ENCODE data around the gene RBM44.

DNA sequence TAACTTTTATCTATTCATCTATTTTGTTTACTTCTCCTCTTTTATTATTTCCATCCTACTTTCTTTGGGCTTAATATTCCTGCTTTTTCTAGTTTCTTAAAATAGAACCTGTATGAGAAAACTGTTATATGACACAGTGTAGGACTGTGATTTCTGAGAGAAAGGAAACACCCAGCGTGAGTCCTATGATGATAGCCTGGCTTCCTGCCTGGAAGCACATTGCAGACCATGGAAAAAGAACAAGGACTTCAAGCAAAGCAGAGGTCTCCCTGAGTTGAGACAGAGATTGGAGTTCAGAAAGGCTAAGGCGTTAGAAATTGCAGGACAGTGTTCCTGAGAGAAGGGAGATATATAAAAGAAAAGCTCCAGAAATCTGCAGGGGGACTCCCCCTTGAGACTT lies 7.8 kb downstream of the RBM44 start:
- TF ChIP-seq, protein P1, sequence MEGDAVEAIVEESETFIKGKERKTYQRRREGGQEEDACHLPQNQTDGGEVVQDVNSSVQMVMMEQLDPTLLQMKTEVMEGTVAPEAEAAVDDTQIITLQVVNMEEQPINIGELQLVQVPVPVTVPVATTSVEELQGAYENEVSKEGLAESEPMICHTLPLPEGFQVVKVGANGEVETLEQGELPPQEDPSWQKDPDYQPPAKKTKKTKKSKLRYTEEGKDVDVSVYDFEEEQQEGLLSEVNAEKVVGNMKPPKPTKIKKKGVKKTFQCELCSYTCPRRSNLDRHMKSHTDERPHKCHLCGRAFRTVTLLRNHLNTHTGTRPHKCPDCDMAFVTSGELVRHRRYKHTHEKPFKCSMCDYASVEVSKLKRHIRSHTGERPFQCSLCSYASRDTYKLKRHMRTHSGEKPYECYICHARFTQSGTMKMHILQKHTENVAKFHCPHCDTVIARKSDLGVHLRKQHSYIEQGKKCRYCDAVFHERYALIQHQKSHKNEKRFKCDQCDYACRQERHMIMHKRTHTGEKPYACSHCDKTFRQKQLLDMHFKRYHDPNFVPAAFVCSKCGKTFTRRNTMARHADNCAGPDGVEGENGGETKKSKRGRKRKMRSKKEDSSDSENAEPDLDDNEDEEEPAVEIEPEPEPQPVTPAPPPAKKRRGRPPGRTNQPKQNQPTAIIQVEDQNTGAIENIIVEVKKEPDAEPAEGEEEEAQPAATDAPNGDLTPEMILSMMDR (conservative IDR thresholded peaks at IDR 0.05; ENCODE audit: low read depth, low read length), result no peak
- TF ChIP-seq EZH2 (IDR thresholded peaks at IDR 0.05; ENCODE audit: low read length, unreplicated experiment) (no peak), EZH2phosphoT487 (IDR thresholded peaks at IDR 0.05; ENCODE audit: borderline replicate concordance, low read length) (no peak)
